K562 (cell line): ENCODE data around the gene CHL1.

Experiments used
- CXXC5 ChIP-seq: fragments of 250-450 bp; sonication (Bioruptor Pico); IDR thresholded peaks from 2 replicates; pipeline ENCODE4 v1.8.0; 2022; ENCODE audit warnings: inconsistent platforms, mild to moderate bottlenecking, moderate library complexity
- ESRRA ChIP-seq: fragments of 450-650 bp; IDR thresholded peaks from 2 replicates; pipeline ENCODE4 v1.6.1; 2014; ENCODE audit warnings: low read depth, mild to moderate bottlenecking, moderate library complexity, borderline replicate concordance
- FOXA1 ChIP-seq: fragments of 450-650 bp; IDR thresholded peaks from 2 replicates; pipeline ENCODE4 v1.6.1; 2016; ENCODE audit warnings: mild to moderate bottlenecking, borderline replicate concordance
- L3MBTL2 ChIP-seq: fragments of 450-650 bp; IDR thresholded peaks from 2 replicates; pipeline ENCODE4 v1.6.1; 2016; ENCODE audit warnings: mild to moderate bottlenecking, moderate library complexity
- THRAP3 ChIP-seq: fragments of 450-650 bp; IDR thresholded peaks from 2 replicates; pipeline ENCODE4 v1.6.1; 2016; ENCODE audit warnings: mild to moderate bottlenecking, inconsistent platforms, borderline replicate concordance

- TF ChIP-seq CXXC5 (CRISPR knock-in tag): no peak
- TF ChIP-seq L3MBTL2: no peak
- no peak for TF ChIP-seq ESRRA
- no peak for TF ChIP-seq THRAP3
- no peak for TF ChIP-seq FOXA1
These were observed 101.0 kb downstream of the CHL1 start for GRCh38 chr3:297585-297984.
